DOHH2 (cell line): ENCODE measurements around the gene GNPAT.

Experiments
- EZH2phosphoT487 ChIP-seq: fragments of 200-600 bp; sonication (generic); IDR thresholded peaks from 2 replicates; pipeline ENCODE4 v1.6.1; 2017; ENCODE audit warnings: borderline replicate concordance, mild to moderate bottlenecking, antibody characterized with exemption, low read length, moderate library complexity, mixed read lengths
- TF ChIP-seq, protein P1 (sequence below): fragments of 200-600 bp; sonication (generic); IDR thresholded peaks from one replicate; pipeline ENCODE4 v1.5.1; 2014; ENCODE audit warnings: antibody characterized with exemption, mild to moderate bottlenecking, low read depth, low read length; ENCODE audit not compliant: poor library complexity, severe bottlenecking

DNA sequence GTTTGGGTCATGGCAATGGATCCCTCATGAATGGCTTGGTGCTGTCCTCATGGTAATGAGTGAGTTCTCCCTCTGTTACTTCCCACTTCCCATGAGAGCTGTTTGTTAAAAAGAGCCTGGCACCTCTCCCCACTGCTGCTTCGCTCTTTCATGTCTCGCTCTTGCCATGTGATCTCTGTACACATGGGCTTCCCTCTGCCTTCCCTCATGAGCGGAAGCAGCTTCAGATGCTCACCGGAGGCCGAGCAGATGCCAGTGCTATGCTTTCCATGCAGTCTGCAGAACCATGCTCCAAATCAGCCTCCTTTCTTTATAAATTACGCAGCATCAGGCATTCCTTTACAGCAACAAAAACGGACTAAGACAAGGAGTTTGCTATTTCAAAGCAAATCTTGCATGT is 14.9 kb upstream of the GNPAT start:
- TF ChIP-seq, protein P1, sequence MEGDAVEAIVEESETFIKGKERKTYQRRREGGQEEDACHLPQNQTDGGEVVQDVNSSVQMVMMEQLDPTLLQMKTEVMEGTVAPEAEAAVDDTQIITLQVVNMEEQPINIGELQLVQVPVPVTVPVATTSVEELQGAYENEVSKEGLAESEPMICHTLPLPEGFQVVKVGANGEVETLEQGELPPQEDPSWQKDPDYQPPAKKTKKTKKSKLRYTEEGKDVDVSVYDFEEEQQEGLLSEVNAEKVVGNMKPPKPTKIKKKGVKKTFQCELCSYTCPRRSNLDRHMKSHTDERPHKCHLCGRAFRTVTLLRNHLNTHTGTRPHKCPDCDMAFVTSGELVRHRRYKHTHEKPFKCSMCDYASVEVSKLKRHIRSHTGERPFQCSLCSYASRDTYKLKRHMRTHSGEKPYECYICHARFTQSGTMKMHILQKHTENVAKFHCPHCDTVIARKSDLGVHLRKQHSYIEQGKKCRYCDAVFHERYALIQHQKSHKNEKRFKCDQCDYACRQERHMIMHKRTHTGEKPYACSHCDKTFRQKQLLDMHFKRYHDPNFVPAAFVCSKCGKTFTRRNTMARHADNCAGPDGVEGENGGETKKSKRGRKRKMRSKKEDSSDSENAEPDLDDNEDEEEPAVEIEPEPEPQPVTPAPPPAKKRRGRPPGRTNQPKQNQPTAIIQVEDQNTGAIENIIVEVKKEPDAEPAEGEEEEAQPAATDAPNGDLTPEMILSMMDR, result no peak
- TF ChIP-seq EZH2phosphoT487, result no peak
